Measurements from ENCODE around the gene SCN5A.

Gene SCN5A

DNA sequence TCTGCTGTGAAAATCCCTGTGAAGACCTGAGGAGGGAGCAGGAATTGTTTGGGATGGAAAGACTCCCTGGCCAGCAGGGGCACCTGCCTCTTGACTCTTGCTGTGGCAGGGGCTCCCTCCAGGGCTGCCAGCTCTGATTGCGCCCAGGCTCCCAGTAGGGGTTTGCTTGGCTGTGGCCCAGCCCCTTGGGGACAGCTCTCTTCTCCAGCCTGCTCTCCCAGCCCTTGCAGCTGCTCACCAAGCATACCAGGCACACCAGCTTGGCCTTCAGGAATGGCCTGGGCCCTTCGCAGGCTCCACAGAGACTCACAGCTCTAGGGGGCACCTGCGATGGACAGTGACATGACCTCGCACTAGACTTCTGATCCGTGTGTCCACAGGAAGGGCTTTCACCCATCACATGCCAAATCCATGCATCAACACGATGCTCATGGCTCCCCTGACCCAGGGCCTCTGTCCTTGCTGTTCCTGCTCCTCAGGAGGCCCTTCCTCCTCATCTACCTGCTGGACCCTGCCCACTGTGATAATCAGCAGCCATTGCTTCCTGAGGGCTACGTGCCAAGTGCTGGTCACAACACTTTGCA is 61.8 kb downstream of the SCN5A start:
- Histone ChIP-seq H3K9me3 (ENCODE audit: control insufficient read depth, insufficient read depth, low read length) (no peaks in the 10 kb centered on the region), H3K36me3 (ENCODE audit: control insufficient read depth, insufficient read depth, low read length) (no peaks in the 10 kb centered on the region), H3K27ac (ENCODE audit: low read depth, low read length) (no peak overlapping the region), H3K4me1 (ENCODE audit: control insufficient read depth, insufficient read depth, low read length) (no peaks in the 10 kb centered on the region), H3K4me3 (ENCODE audit: low read depth, low read length) (no peak overlapping the region), H3K9ac (ENCODE audit: low read depth, low read length) (no peak overlapping the region), H3K27me3 (ENCODE audit: control insufficient read depth, insufficient read depth, low read length) (no peaks in the 10 kb centered on the region)

- no peaks in the 10 kb centered on the region for H3K9me3 ChIP-seq (ENCODE audit: control insufficient read depth, insufficient read depth, low read length)
- H3K9ac ChIP-seq (ENCODE audit: low read depth, low read length), result no peak overlapping the region
- H3K4me1 ChIP-seq (ENCODE audit: control insufficient read depth, insufficient read depth, low read length), result no peaks in the 10 kb centered on the region
- no peak overlapping the region for H3K27ac ChIP-seq (ENCODE audit: low read depth, low read length)
- H3K36me3 ChIP-seq (ENCODE audit: control insufficient read depth, insufficient read depth, low read length), result no peaks in the 10 kb centered on the region
- no peak overlapping the region for H3K4me3 ChIP-seq (ENCODE audit: low read depth, low read length)
- no peaks in the 10 kb centered on the region for H3K27me3 ChIP-seq (ENCODE audit: control insufficient read depth, insufficient read depth, low read length)
These were observed 62.7 kb downstream of the SCN5A start for GRCh38 chr3:38586546-38587520.

GRCh38 chr3:38585791-38586420 is 63.6 kb downstream of the SCN5A start:
- no peaks in the 10 kb centered on the region for H3K4me1 ChIP-seq (ENCODE audit: control insufficient read depth, insufficient read depth, low read length)
- no peaks in the 10 kb centered on the region for H3K36me3 ChIP-seq (ENCODE audit: control insufficient read depth, insufficient read depth, low read length)
- H3K27ac ChIP-seq (ENCODE audit: low read depth, low read length), result no peak overlapping the region
- no peak overlapping the region for H3K9ac ChIP-seq (ENCODE audit: low read depth, low read length)
- no peaks in the 10 kb centered on the region for H3K9me3 ChIP-seq (ENCODE audit: control insufficient read depth, insufficient read depth, low read length)
- no peaks in the 10 kb centered on the region for H3K27me3 ChIP-seq (ENCODE audit: control insufficient read depth, insufficient read depth, low read length)
- no peak overlapping the region for H3K4me3 ChIP-seq (ENCODE audit: low read depth, low read length)

GRCh38 chr3:38583688-38584087 is 65.8 kb downstream of the SCN5A start:
- no peaks in the 10 kb centered on the region for H3K27me3 ChIP-seq (ENCODE audit: control insufficient read depth, insufficient read depth, low read length)
- no peaks in the 10 kb centered on the region for H3K9me3 ChIP-seq (ENCODE audit: control insufficient read depth, insufficient read depth, low read length)
- H3K36me3 ChIP-seq (ENCODE audit: control insufficient read depth, insufficient read depth, low read length), result no peaks in the 10 kb centered on the region
- H3K9ac ChIP-seq (ENCODE audit: low read depth, low read length), result no peak overlapping the region
- H3K4me1 ChIP-seq (ENCODE audit: control insufficient read depth, insufficient read depth, low read length), result no peaks in the 10 kb centered on the region
- no peak overlapping the region for H3K27ac ChIP-seq (ENCODE audit: low read depth, low read length)
- H3K4me3 ChIP-seq (ENCODE audit: low read depth, low read length), result no peak overlapping the region

DNA sequence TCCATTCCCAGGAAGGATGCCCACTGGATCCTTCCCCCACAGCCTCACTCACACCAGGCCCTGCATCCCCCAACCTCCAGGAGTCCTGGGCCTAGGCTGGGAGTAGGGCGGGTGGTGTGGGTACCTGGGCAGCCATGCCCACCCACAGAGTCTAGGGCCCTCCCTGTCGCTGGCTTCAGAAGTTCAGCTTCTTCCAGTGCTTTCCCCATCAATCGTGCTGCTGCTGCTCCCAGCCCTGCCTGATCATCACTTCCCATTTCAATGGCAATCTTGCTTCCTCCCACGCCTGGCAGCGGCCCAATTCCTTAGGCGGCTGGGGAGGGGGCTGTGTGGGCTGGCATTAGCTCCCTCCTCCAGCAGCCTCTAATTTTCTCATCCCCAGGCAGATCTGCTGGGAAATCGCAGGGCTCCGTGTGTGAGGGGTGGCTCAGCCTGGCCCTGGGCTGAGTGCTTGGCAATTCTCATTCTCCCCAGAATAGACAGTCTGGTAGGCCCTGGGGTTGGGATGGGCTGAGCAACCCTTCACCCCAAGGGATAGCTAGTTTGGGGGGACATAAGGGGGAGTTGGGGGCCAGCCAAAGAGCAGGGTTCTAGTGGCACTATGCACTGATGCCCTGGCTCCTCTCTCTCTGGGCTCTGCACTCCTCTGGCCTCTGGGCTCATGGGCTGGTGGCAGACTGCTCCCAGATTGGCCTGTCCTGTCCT is 66.4 kb downstream of the SCN5A start:
- H3K4me3 ChIP-seq (ENCODE audit: low read depth, low read length), result no peak overlapping the region
- no peak overlapping the region for H3K9ac ChIP-seq (ENCODE audit: low read depth, low read length)
- H3K4me1 ChIP-seq (ENCODE audit: control insufficient read depth, insufficient read depth, low read length), result no peaks in the 10 kb centered on the region
- H3K27me3 ChIP-seq (ENCODE audit: control insufficient read depth, insufficient read depth, low read length), result no peaks in the 10 kb centered on the region
- H3K36me3 ChIP-seq (ENCODE audit: control insufficient read depth, insufficient read depth, low read length), result no peaks in the 10 kb centered on the region
- no peaks in the 10 kb centered on the region for H3K9me3 ChIP-seq (ENCODE audit: control insufficient read depth, insufficient read depth, low read length)
- no peak overlapping the region for H3K27ac ChIP-seq (ENCODE audit: low read depth, low read length)

- no peak overlapping the region for H3K9ac ChIP-seq (ENCODE audit: low read depth, low read length)
- H3K27ac ChIP-seq (ENCODE audit: low read depth, low read length), result no peak overlapping the region
- no peak overlapping the region for H3K4me3 ChIP-seq (ENCODE audit: low read depth, low read length)
- no peaks in the 10 kb centered on the region for H3K4me1 ChIP-seq (ENCODE audit: control insufficient read depth, insufficient read depth, low read length)
- no peaks in the 10 kb centered on the region for H3K27me3 ChIP-seq (ENCODE audit: control insufficient read depth, insufficient read depth, low read length)
- no peaks in the 10 kb centered on the region for H3K9me3 ChIP-seq (ENCODE audit: control insufficient read depth, insufficient read depth, low read length)
- no peaks in the 10 kb centered on the region for H3K36me3 ChIP-seq (ENCODE audit: control insufficient read depth, insufficient read depth, low read length)
These were observed 67.2 kb downstream of the SCN5A start for GRCh38 chr3:38582316-38582715.

DNA sequence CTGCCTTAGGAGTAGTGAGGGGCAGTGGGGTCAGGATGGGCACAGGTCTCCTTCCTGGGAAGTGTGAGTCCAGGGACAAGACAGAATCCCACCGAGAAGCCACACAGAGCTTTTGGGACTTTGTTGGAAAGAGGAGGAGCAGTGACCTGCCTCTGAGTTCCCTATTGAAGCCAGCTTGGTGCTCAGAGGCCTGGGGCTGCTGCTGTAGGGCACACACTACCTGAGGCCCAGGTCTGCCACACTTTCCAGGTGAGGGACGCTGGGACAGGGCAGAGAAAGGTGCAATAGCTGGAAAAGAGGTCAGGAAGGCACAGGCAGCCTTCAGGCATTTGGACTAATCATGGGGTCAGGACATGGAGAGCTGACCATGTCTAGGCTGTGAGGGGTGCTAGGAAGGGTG is 67.7 kb downstream of the SCN5A start:
- no peaks in the 10 kb centered on the region for H3K4me1 ChIP-seq (ENCODE audit: control insufficient read depth, insufficient read depth, low read length)
- no peak overlapping the region for H3K27ac ChIP-seq (ENCODE audit: low read depth, low read length)
- H3K27me3 ChIP-seq (ENCODE audit: control insufficient read depth, insufficient read depth, low read length), result no peaks in the 10 kb centered on the region
- H3K36me3 ChIP-seq (ENCODE audit: control insufficient read depth, insufficient read depth, low read length), result no peaks in the 10 kb centered on the region
- no peak overlapping the region for H3K9ac ChIP-seq (ENCODE audit: low read depth, low read length)
- no peaks in the 10 kb centered on the region for H3K9me3 ChIP-seq (ENCODE audit: control insufficient read depth, insufficient read depth, low read length)
- H3K4me3 ChIP-seq (ENCODE audit: low read depth, low read length), result no peak overlapping the region

GRCh38 chr3:38580450-38581382 is 68.8 kb downstream of the SCN5A start:
- no peaks in the 10 kb centered on the region for H3K36me3 ChIP-seq (ENCODE audit: control insufficient read depth, insufficient read depth, low read length)
- no peak overlapping the region for H3K9ac ChIP-seq (ENCODE audit: low read depth, low read length)
- no peaks in the 10 kb centered on the region for H3K27me3 ChIP-seq (ENCODE audit: control insufficient read depth, insufficient read depth, low read length)
- H3K9me3 ChIP-seq (ENCODE audit: control insufficient read depth, insufficient read depth, low read length), result no peaks in the 10 kb centered on the region
- no peaks in the 10 kb centered on the region for H3K4me1 ChIP-seq (ENCODE audit: control insufficient read depth, insufficient read depth, low read length)
- H3K4me3 ChIP-seq (ENCODE audit: low read depth, low read length), result no peak overlapping the region
- no peak overlapping the region for H3K27ac ChIP-seq (ENCODE audit: low read depth, low read length)

- Histone ChIP-seq H3K27ac (ENCODE audit: low read depth, low read length) (no peak overlapping the region), H3K36me3 (ENCODE audit: control insufficient read depth, insufficient read depth, low read length) (no peaks in the 10 kb centered on the region), H3K27me3 (ENCODE audit: control insufficient read depth, insufficient read depth, low read length) (no peaks in the 10 kb centered on the region), H3K9ac (ENCODE audit: low read depth, low read length) (no peak overlapping the region), H3K4me1 (ENCODE audit: control insufficient read depth, insufficient read depth, low read length) (no peaks in the 10 kb centered on the region), H3K9me3 (ENCODE audit: control insufficient read depth, insufficient read depth, low read length) (no peaks in the 10 kb centered on the region), H3K4me3 (ENCODE audit: low read depth, low read length) (no peak overlapping the region)
These were observed 69.7 kb downstream of the SCN5A start for GRCh38 chr3:38579551-38580449.

All from HUES48 (cell line).